K562 (cell line): ENCODE measurements around the gene AAGAB. TPM values are rescaled to one million over a fixed set of nuclear protein-coding genes. Genes with fewer than 3 reads are reported as not detected.

Experiments
- ATAC-seq: fragments of 200-7000 bp; cut with Tn5 transposase; 3 replicates; pipeline ENCODE4 v1.9.1; 2020; ENCODE audit warnings: moderate library complexity
- BruUV-seq: library from RNA; stranded (reverse); fragments of 400-500 nt; replicated peaks from 2 replicates; lab custom pipeline; 2021; lab: Mats Ljungman, UMichigan
- CTCF ChIA-PET: fragments of 300-600 bp; formaldehyde crosslinking; extraction: SDS; loops from one replicate; lab custom pipeline; 2021; ENCODE audit warnings: low intra/inter-chr PET ratio; lab: Yijun Ruan, JAX
- POLR2A ChIA-PET: fragments of 300-600, 350-650 bp; sonication (Branson Sonifier 250); formaldehyde crosslinking; extraction: SDS; loops from one replicate; lab custom pipeline; 2021; ENCODE audit warnings: antibody characterized with exemption, inconsistent platforms; lab: Yijun Ruan, JAX
- DNase-seq, 4 experiments: peaks; one replicate each; pipeline versions ENCODE4 v3.0.0 to v3.0.0-alpha.2; 2011 to 2018; ENCODE audit warnings: low spot score in 3 of 4, mixed read lengths in 3 of 4; ENCODE audit errors: extremely low read depth in 1 of 4
- FAIRE-seq: peaks from 2 replicates; lab custom pipeline; 2011; peaks lifted over from hg19 to GRCh38; lab: Jason Lieb, UNC
- H2AFZ ChIP-seq: 2 replicates; pipeline ENCODE4 v1.6.0; 2011; ENCODE audit warnings: low read depth, low read length, control low read depth, inconsistent platforms
- H3K27ac ChIP-seq: fragments of 200-600 bp; 3 replicates; pipeline ENCODE4 v1.8.0; 2011; ENCODE audit warnings: low read depth, mild to moderate bottlenecking, control low read depth, inconsistent platforms, low read length, moderate library complexity, mixed read lengths; ENCODE audit errors: extremely low read depth
- H3K27me3 ChIP-seq, 2 experiments: fragments of 300-600 bp in 1 of 2; 2 replicates in 1 of 2; 3 replicates in 1 of 2; pipeline versions ENCODE4 v1.6.0 to v1.8.0; 2011; ENCODE audit warnings: inconsistent platforms in 2 of 2, low read length in 2 of 2, mild to moderate bottlenecking in 1 of 2, mixed read lengths in 1 of 2, moderate library complexity in 1 of 2; ENCODE audit not compliant: control insufficient read depth in 2 of 2, insufficient read depth in 2 of 2
- H3K36me3 ChIP-seq: fragments of 300-600 bp; 3 replicates; pipeline ENCODE4 v1.8.0; 2011; ENCODE audit warnings: mild to moderate bottlenecking, low read length, inconsistent platforms; ENCODE audit not compliant: control insufficient read depth, insufficient read depth
- H3K4me1 ChIP-seq, 2 experiments: fragments of 200-600 bp in 1 of 2; replicated peaks in 1 of 2; 2 replicates in 1 of 2; 3 replicates in 1 of 2; pipeline versions ENCODE4 v1.5.1 to v1.8.0; 2011; ENCODE audit warnings: inconsistent platforms in 2 of 2, low read length in 2 of 2, mild to moderate bottlenecking in 1 of 2, mixed read lengths in 1 of 2, moderate library complexity in 1 of 2; ENCODE audit not compliant: control insufficient read depth in 2 of 2, insufficient read depth in 2 of 2
- H3K4me2 ChIP-seq: 2 replicates; pipeline ENCODE4 v1.6.1; 2011; ENCODE audit warnings: low read length, control low read depth, inconsistent platforms, mixed read lengths; ENCODE audit not compliant: insufficient read depth
- H3K4me3 ChIP-seq: fragments of 200-600 bp; sonication (generic), shearing (Covaris generic); 2 replicates; pipeline ENCODE4 v1.5.1; 2016; ENCODE audit warnings: control low read depth, inconsistent platforms
- H3K79me2 ChIP-seq: fragments of 200-600 bp; 3 replicates; pipeline ENCODE4 v1.8.0; 2011; ENCODE audit warnings: low read length, inconsistent platforms; ENCODE audit not compliant: control insufficient read depth, insufficient read depth
- H3K9ac ChIP-seq, 2 experiments: 2 replicates each; pipeline versions ENCODE4 v1.6.0 to v1.6.1; 2011; ENCODE audit warnings: low read depth in 2 of 2, low read length in 2 of 2, control low read depth in 1 of 2, inconsistent platforms in 1 of 2, mild to moderate bottlenecking in 1 of 2, mixed read lengths in 1 of 2; ENCODE audit not compliant: insufficient read depth in 1 of 2
- H3K9me1 ChIP-seq: one replicate; pipeline ENCODE4 v1.6.0; 2011; ENCODE audit warnings: inconsistent platforms, mild to moderate bottlenecking, low read length, moderate library complexity; ENCODE audit not compliant: control insufficient read depth, insufficient read depth
- H3K9me3 ChIP-seq: replicated peaks from 2 replicates; pipeline ENCODE4 v1.5.1; 2011; ENCODE audit warnings: low read depth, low read length, inconsistent platforms; ENCODE audit not compliant: control insufficient read depth, insufficient read depth
- H4K20me1 ChIP-seq: replicated peaks from 2 replicates; pipeline ENCODE4 v1.6.1; 2011; ENCODE audit warnings: low read length, inconsistent platforms, mixed read lengths; ENCODE audit not compliant: control insufficient read depth, insufficient read depth
- PATZ1 ChIP-seq: fragments of 250-450 bp; sonication (Bioruptor Pico); IDR thresholded peaks from 2 replicates; pipeline ENCODE4 v1.5.0; 2020; ENCODE audit warnings: mild to moderate bottlenecking, borderline replicate concordance
- SLC30A9 ChIP-seq: fragments of 250-450 bp; sonication (Bioruptor Pico); IDR thresholded peaks from 2 replicates; pipeline ENCODE4 v1.8.0; 2022; ENCODE audit warnings: mild to moderate bottlenecking, moderate library complexity
- ZNF695 ChIP-seq: fragments of 450-650 bp; formaldehyde crosslinking; IDR thresholded peaks from 2 replicates; pipeline ENCODE4 v1.4.0; 2020; ENCODE audit warnings: mild to moderate bottlenecking, moderate library complexity
- WGBS: fragments of 100-300 bp; shearing (Covaris generic); methylation state at CpG from one replicate; pipeline ENCODE4 v1.1.6; 2016; ENCODE audit warnings: low coverage, mixed read lengths; ENCODE audit not compliant: insufficient coverage; ENCODE audit errors: missing lambda C conversion rate; 5-methylcytosine and 5-hydroxymethylcytosine counted together
- in situ Hi-C: fragments of 300-500 bp; cut with MboI; formaldehyde crosslinking; loops from 4 replicates; pipeline ENCODE4 v1.15.0; 2018; ENCODE audit warnings: inconsistent platforms, mixed read lengths
- intact Hi-C: fragments of 100-400 bp; cut with micrococcal nuclease; formaldehyde crosslinking; loops from 2 replicates; pipeline ENCODE4 v1.14.2; 2022
- polyA plus RNA-seq, 8 experiments: library from polyadenylated mRNA; depleted of rRNA in 4 of 8; stranded (reverse) in 5 of 8; unstranded in 3 of 8; fragments of >200 nt; fragmentation: Nextera tagmentation in 2 of 8; fragmentation: Illumina TruSeq in 1 of 8; extraction: Ambion mirVana in 2 of 8; extraction: Trizol in 1 of 8; gene quantifications; 2 replicates each; pipeline versions ENCODE4 v1.2.1 to v1.2.3, GENCODE V29; 2011 to 2014; ENCODE audit warnings: inconsistent platforms in 1 of 8, missing spikeins in 1 of 8
- total RNA-seq, 7 experiments: library from RNA; depleted of rRNA in 6 of 7; stranded (reverse); fragments of >200 nt in 6 of 7; fragmentation: Illumina TruSeq in 2 of 7; extraction: Trizol in 2 of 7; gene quantifications; 2 replicates each; pipeline versions ENCODE4 v1.2.1 to v1.2.3, GENCODE V29; 2011 to 2021; ENCODE audit warnings: low replicate concordance in 1 of 7
- TF ChIP-seq, protein P1 (sequence below): sonication (generic); formaldehyde crosslinking; IDR thresholded peaks from 2 replicates; pipeline ENCODE4 v1.8.0; 2022; ENCODE audit warnings: missing genetic modification reagents, mild to moderate bottlenecking, borderline replicate concordance

AAGAB gene
- total and polyA plus RNA-seq, 9 of the 15 experiments (the other 6 are each of a cell fraction or from before 2014, with no cell fraction given): 17.8 to 109 (median 58.3) TPM

- Histone ChIP-seq H3K79me2 (no peaks in the 10 kb centered on the region), H3K36me3 (peaks cover 73% of the 10 kb centered on the region; the same call in 2 of the 3 replicates), H3K9me3 (no peaks in the 10 kb centered on the region), H3K9ac (no peak overlapping the region), H3K4me2 (no peak overlapping the region), H2AFZ (no peak overlapping the region), H4K20me1 (no peaks in the 10 kb centered on the region), H3K27me3 (no peaks in the 10 kb centered on the region), H3K27ac (no peak overlapping the region), H3K4me3 (no peak overlapping the region), H3K4me1 (no peaks in the 10 kb centered on the region), H3K9me1 (peaks cover 4% of the 10 kb centered on the region)
- DNase-seq (no peak), ATAC-seq (no peak), FAIRE-seq (no peak)
- 90% methylated on average over 8 of the region's 8 CpGs for WGBS
- BruUV-seq: no TSS peak
- in situ Hi-C loops (no loop called here), intact Hi-C loops (no loop called here)
- TF ChIP-seq, protein P1, sequence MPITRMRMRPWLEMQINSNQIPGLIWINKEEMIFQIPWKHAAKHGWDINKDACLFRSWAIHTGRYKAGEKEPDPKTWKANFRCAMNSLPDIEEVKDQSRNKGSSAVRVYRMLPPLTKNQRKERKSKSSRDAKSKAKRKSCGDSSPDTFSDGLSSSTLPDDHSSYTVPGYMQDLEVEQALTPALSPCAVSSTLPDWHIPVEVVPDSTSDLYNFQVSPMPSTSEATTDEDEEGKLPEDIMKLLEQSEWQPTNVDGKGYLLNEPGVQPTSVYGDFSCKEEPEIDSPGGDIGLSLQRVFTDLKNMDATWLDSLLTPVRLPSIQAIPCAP (CRISPR knock-in tag): no peak
- ChIA-PET POLR2A (interaction anchor here (1.3 kb wide), 1 partner anchor 119 kb away, joined by 3 read pairs; no protein-coding TSS in a partner anchor), CTCF (no interaction called here)
Measured at GRCh38 chr15:67188551-67189218, 65.8 kb downstream of the AAGAB start.

GRCh38 chr15:67187351-67187854 lies 67.1 kb downstream of the AAGAB start:
- WGBS: 90% methylated on average over 12 of the region's 12 CpGs
- Histone ChIP-seq H3K4me1 (no peaks in the 10 kb centered on the region), H3K27ac (no peak overlapping the region; the same call in 2 of the 3 replicates), H3K9ac (no peak overlapping the region), H3K4me3 (no peak overlapping the region), H3K79me2 (no peaks in the 10 kb centered on the region), H3K4me2 (no peak overlapping the region), H3K27me3 (no peaks in the 10 kb centered on the region), H3K9me3 (no peaks in the 10 kb centered on the region), H3K36me3 (peaks cover 71% of the 10 kb centered on the region; the same call in 2 of the 3 replicates), H2AFZ (no peak overlapping the region), H3K9me1 (peaks cover 4% of the 10 kb centered on the region), H4K20me1 (no peaks in the 10 kb centered on the region)
- ChIA-PET POLR2A (interaction anchor here (1.0 to 1.4 kb wide), 2 partner anchors 11 to 42 kb away, joined by 3 to 10 read pairs; no protein-coding TSS in a partner anchor), CTCF (no interaction called here)
- in situ Hi-C loops (no loop called here), intact Hi-C loops (no loop called here)
- ATAC-seq: no peak
- no TSS peak for BruUV-seq
- no peak for FAIRE-seq
- no peak for DNase-seq
- TF ChIP-seq ZNF695 (CRISPR knock-in tag): no peak
- TF ChIP-seq PATZ1 (CRISPR knock-in tag): no peak
- no peak for TF ChIP-seq SLC30A9 (CRISPR knock-in tag)
